Activated CD4-positive, alpha-beta T cell treated with anti-CD3 and anti-CD28 coated beads for 1 hour (primary cell): ENCODE results near the gene KIF27.
"Not testable (repeated sequence)": the region's sequence is repeated elsewhere in the genome, so short reads cannot be mapped to it uniquely, and the experiment has no call there.

ENCODE experiments used
- DNase-seq: peaks from one replicate; pipeline ENCODE4 v3.0.0-alpha.2; 2020

KIF27 gene

GRCh38 chr9:83932851-83933250, 11.6 kb upstream of the KIF27 start:
- DNase-seq: no peak

- no peak for DNase-seq
Measured at GRCh38 chr9:83932011-83932410, 10.8 kb upstream of the KIF27 start.

- DNase-seq: no peak
Measured at GRCh38 chr9:83930881-83931280, 9.6 kb upstream of the KIF27 start.

- no peak for DNase-seq
Measured at GRCh38 chr9:83927591-83927990, 6.4 kb upstream of the KIF27 start.

- no peak for DNase-seq
Measured at GRCh38 chr9:83920469-83920926, 734 bp downstream of the KIF27 start.

GRCh38 chr9:83919111-83919510, 2.1 kb downstream of the KIF27 start:
- DNase-seq: no peak

GRCh38 chr9:83912194-83912593, 9.0 kb downstream of the KIF27 start:
- DNase-seq: not testable (repeated sequence)

GRCh38 chr9:83906144-83906543, 15.1 kb downstream of the KIF27 start:
- no peak for DNase-seq

GRCh38 chr9:83900615-83901014, 20.6 kb downstream of the KIF27 start:
- not testable (repeated sequence) for DNase-seq

- not testable (repeated sequence) for DNase-seq
Measured at GRCh38 chr9:83894301-83894700, 26.9 kb downstream of the KIF27 start.

- DNase-seq: not testable (repeated sequence)
Measured at GRCh38 chr9:83886498-83886897, 34.7 kb downstream of the KIF27 start.

- DNase-seq: not testable (repeated sequence)
Measured at GRCh38 chr9:83885559-83886240, 35.5 kb downstream of the KIF27 start.

GRCh38 chr9:83881687-83882408, 39.4 kb downstream of the KIF27 start:
- not testable (repeated sequence) for DNase-seq

GRCh38 chr9:83875559-83875958, 45.7 kb downstream of the KIF27 start:
- DNase-seq: not testable (repeated sequence)

GRCh38 chr9:83849895-83850294, 71.3 kb downstream of the KIF27 start:
- DNase-seq: not testable (repeated sequence)

- DNase-seq: not testable (repeated sequence)
Measured at GRCh38 chr9:83837070-83837643, 84.1 kb downstream of the KIF27 start.

GRCh38 chr9:83830426-83831071, 90.7 kb downstream of the KIF27 start:
- not testable (repeated sequence) for DNase-seq

GRCh38 chr9:83824986-83825623, 96.1 kb downstream of the KIF27 start:
- DNase-seq: not testable (repeated sequence)

- peak; percentile 79 for DNase-seq
Measured at GRCh38 chr9:83817356-83818278, 103.6 kb downstream of the KIF27 start, which contains the start of gene GKAP1. TSS of gene GKAP1 (minus strand) at chr9:83817769. CDS start at chr9:83806517, 11,252 bp downstream.

GRCh38 chr9:83817011-83817355, 104.2 kb downstream of the KIF27 start:
- peak; percentile 26 for DNase-seq

- DNase-seq: not testable (repeated sequence)
Measured at GRCh38 chr9:83815120-83815519, 106.1 kb downstream of the KIF27 start.

- DNase-seq: not testable (repeated sequence)
Measured at GRCh38 chr9:83809213-83809612, 112.0 kb downstream of the KIF27 start.
